WI38 (cell line): Measurements from ENCODE around the gene OR8K5.
"Not testable (repeated sequence)": the region's sequence is repeated elsewhere in the genome, so short reads cannot be mapped to it uniquely, and the experiment has no call there.

Source experiments
- H3K4me3 ChIP-seq: 2 replicates; pipeline ENCODE4 v1.5.1; 2011; ENCODE audit warnings: low read depth, mild to moderate bottlenecking, control low read depth, low read length
- TF ChIP-seq, protein P1 (sequence below): IDR thresholded peaks from 2 replicates; pipeline ENCODE4 v1.5.1; 2012; ENCODE audit warnings: low read depth, mild to moderate bottlenecking, control low read depth, low read length

OR8K5 gene

DNA sequence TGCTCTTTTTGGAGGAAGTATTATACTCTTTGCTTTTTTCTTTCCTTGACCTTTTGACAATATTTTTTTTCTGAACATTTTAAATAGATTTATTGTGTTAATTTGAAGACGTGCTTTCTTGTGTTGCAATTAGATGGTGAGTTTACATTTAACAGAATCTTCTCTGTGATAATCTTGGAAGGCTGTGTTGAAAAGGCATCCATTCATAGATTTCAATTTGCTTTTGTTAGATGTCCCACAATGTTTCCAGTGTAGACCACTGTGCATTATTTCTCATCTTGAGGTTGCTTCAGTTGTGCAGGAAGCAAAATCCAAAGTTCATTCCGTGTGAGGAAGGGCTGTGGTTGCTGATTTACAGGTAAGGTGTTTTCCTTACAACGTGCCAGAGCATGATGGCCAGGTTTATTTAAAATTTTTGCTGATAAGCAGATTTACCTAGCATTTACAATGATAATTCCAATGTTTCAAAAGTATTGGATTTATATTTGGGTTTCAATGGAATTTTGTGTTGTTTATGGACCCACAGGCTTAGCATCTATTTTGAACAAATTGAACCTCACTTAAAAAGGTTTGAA, 12.2 kb upstream of the OR8K5 start:
- TF ChIP-seq, protein P1, sequence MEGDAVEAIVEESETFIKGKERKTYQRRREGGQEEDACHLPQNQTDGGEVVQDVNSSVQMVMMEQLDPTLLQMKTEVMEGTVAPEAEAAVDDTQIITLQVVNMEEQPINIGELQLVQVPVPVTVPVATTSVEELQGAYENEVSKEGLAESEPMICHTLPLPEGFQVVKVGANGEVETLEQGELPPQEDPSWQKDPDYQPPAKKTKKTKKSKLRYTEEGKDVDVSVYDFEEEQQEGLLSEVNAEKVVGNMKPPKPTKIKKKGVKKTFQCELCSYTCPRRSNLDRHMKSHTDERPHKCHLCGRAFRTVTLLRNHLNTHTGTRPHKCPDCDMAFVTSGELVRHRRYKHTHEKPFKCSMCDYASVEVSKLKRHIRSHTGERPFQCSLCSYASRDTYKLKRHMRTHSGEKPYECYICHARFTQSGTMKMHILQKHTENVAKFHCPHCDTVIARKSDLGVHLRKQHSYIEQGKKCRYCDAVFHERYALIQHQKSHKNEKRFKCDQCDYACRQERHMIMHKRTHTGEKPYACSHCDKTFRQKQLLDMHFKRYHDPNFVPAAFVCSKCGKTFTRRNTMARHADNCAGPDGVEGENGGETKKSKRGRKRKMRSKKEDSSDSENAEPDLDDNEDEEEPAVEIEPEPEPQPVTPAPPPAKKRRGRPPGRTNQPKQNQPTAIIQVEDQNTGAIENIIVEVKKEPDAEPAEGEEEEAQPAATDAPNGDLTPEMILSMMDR, result no peak
- no peak overlapping the region for H3K4me3 ChIP-seq

DNA sequence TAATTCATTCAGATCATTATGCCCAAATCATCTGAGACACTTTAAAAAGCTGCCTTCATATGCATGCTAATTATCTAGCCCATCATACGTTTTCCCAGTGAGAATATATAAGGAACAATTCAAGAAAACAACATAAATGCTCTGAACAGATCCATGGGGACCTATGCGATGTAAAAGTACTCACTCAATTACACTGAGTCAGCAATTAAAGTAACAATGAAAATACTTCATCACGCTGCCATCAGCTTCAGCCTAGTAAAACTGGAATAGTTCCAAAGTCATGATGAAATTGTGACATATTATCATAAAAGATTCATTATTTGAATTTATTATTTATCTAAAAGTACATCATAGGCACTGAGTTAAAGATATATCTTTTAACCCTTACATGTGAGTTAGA, 3.7 kb upstream of the OR8K5 start:
- no peak overlapping the region for H3K4me3 ChIP-seq

DNA sequence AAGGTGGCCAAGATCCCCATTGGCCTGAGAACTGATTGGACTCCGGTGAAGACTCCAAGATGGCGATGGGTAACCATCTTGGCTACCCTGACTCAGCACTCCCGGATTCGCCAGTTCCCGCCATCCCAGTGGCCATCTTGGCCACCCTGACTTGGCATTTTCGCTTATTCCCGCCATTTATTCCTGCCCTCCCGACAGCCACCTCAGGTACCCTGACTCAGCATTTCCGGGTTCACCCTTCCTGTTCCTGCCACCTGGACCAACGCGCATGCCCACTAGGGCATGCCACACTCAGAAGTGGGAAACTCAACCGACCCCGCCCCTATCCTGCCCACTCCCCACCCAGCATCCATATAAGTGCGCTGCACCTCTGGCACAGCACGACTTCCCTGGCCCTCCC, 7.8 kb downstream of the OR8K5 start:
- TF ChIP-seq, protein P1, result no peak
- no peak overlapping the region for H3K4me3 ChIP-seq

More for the DNA sequence above, 3.7 kb upstream of the OR8K5 start:
- TF ChIP-seq, protein P1, result no peak

DNA sequence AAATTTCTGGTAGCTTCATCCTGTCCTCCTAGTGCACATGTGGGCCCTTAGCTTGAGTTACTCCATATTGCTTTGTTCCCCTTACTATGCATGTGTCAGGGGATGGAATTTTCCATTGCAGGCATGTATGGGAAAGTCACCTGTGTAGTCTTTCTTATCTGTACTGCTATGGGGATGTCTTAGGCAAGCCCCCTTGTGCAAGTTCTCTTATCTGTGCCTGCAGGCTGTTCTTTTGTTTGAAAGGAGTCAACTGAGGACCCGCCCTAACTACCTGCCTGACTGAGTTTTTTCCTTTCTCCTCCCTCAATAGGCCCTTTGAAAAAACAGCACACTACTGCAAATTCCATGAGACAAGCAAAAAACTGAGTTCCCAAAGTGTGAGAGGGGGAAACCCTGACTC, 8.7 kb downstream of the OR8K5 start:
- H3K4me3 ChIP-seq, result no peak overlapping the region
- TF ChIP-seq, protein P1, result no peak

DNA sequence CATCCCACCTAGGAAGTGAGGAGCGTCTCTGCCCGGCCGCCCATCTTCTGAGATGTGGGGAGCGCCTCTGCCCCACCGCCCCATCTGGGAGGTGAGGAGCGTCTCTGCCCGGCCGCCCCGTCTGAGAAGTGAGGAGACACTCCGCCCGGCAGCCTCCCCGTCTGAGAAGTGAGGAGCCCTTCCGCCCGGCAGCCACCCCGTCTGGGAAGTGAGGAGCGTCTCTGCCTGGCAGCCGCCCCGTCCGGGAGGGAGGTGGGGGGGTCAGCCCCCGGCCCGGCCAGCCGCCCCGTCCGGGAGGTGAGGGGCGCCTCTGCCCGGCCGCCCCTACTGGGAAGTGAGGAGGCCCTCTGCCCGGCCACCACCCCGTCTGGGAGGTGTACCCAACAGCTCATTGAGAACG, 16.4 kb downstream of the OR8K5 start:
- not testable (repeated sequence) for H3K4me3 ChIP-seq

DNA sequence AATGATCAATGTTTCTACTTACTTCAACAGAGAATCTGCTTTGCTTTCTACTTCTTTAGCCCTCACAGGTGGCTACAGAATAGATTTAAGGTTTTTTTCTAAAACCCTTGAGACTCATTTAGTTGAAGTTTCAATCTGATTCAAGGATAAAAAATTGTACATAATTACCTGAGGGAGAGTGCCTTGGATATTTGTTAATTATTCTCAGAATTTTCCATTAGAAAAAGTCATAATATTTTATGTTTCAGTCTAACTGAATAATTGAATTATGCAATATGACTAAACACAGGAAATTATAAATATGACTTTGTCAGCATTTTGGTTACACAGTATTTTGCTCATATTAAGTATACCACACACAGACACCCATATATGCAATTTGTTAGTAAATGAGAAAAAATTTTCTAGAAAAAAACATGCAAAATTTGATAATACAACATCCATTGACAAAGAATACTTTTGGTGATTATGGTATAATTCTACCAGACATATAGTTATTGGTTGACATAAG, 19.9 kb downstream of the OR8K5 start, which contains the start of gene OR8J3:
Gene OR8J3 (minus strand): TSS at position 51 of the 511 bp plus-strand sequence. CDS start 2,483 bp downstream, outside the sequence.
- no peak within 1 kb of the TSS for H3K4me3 ChIP-seq
- TF ChIP-seq, protein P1, result no peak

DNA sequence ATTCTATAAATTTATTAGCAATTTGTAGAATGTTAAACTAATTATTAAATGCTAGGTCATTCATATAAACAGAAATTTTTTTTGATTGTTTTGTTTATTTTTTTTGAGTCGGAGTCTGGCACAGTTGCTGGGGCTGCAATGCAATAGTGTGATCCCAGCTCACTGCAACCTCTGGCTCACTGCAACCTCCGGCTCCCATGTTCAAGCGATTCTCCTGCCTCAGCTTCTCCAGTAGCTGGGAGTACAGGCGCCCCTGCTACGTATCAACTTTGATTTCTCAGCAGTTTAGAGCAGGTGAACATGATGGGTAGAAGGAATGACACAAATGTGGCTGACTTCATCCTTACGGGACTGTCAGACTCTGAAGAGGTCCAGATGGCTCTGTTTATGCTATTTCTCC, 38.0 kb downstream of the OR8K5 start, which contains the start of gene OR8H3:
Gene OR8H3 (plus strand): TSS at position 301 of the 400 bp plus-strand sequence. CDS start 0 bp downstream, at position 301.
- H3K4me3 ChIP-seq, result no peak within 1 kb of the TSS
- TF ChIP-seq, protein P1, result no peak
